Putamen (tissue), 1 donor: Measurements from ENCODE around the gene RAPGEF1.
"Not testable (repeated sequence)": the region's sequence is repeated elsewhere in the genome, so short reads cannot be mapped to it uniquely, and the experiment has no call there.

Experiments
- DNase-seq: peaks from one replicate; pipeline ENCODE4 v3.0.0-alpha.2; 2016; ENCODE audit warnings: low spot score

The RAPGEF1 gene

GRCh38 chr9:131739959-131740648 lies at the start of gene RAPGEF1:
TSS of gene RAPGEF1 (minus strand) at chr9:131740076. CDS start at chr9:131739830, 246 bp downstream.
- DNase-seq: no peak

GRCh38 chr9:131788851-131789250 lies 49.0 kb upstream of the RAPGEF1 start:
- no peak for DNase-seq

GRCh38 chr9:131787838-131788237 lies 48.0 kb upstream of the RAPGEF1 start:
- DNase-seq: no peak

- no peak for DNase-seq
These were observed 45.0 kb upstream of the RAPGEF1 start for GRCh38 chr9:131784748-131785501.

- no peak for DNase-seq
These were observed 41.2 kb upstream of the RAPGEF1 start for GRCh38 chr9:131781069-131781468.

- DNase-seq: no peak
These were observed 36.6 kb upstream of the RAPGEF1 start for GRCh38 chr9:131776473-131776872.

- no peak for DNase-seq
These were observed 36.2 kb upstream of the RAPGEF1 start for GRCh38 chr9:131776036-131776435.

- no peak for DNase-seq
These were observed 34.8 kb upstream of the RAPGEF1 start for GRCh38 chr9:131774636-131775035.

- DNase-seq: peak; percentile 18
These were observed 34.1 kb upstream of the RAPGEF1 start for GRCh38 chr9:131773911-131774379.

GRCh38 chr9:131772940-131773339 lies 33.1 kb upstream of the RAPGEF1 start:
- no peak for DNase-seq

GRCh38 chr9:131771646-131772045 lies 31.8 kb upstream of the RAPGEF1 start:
- no peak for DNase-seq

GRCh38 chr9:131769361-131769760 lies 29.5 kb upstream of the RAPGEF1 start:
- DNase-seq: no peak

- no peak for DNase-seq
These were observed 24.7 kb upstream of the RAPGEF1 start for GRCh38 chr9:131764568-131764967.

GRCh38 chr9:131762356-131762932 lies 22.6 kb upstream of the RAPGEF1 start:
- DNase-seq: no peak

- DNase-seq: no peak
These were observed 19.3 kb upstream of the RAPGEF1 start for GRCh38 chr9:131759017-131759647.

GRCh38 chr9:131757549-131757948 lies 17.7 kb upstream of the RAPGEF1 start:
- no peak for DNase-seq

GRCh38 chr9:131755541-131756198 lies 15.8 kb upstream of the RAPGEF1 start:
- DNase-seq: peak; percentile 75

- DNase-seq: no peak
These were observed 15.0 kb upstream of the RAPGEF1 start for GRCh38 chr9:131754846-131755245.

GRCh38 chr9:131753751-131754150 lies 13.9 kb upstream of the RAPGEF1 start:
- not testable (repeated sequence) for DNase-seq

GRCh38 chr9:131752231-131752884 lies 12.5 kb upstream of the RAPGEF1 start:
- no peak for DNase-seq

GRCh38 chr9:131748411-131748955 lies 8.6 kb upstream of the RAPGEF1 start:
- DNase-seq: no peak
